AG04450 (cell line): ENCODE results near the gene GPR21. TPM values are rescaled to one million over a fixed set of nuclear protein-coding genes. Genes with fewer than 3 reads are reported as not detected.

Experiments used
- CTCF ChIA-PET: fragments of 300-600, 350-600 bp; formaldehyde crosslinking; extraction: SDS; loops from one replicate; lab custom pipeline; 2022; ENCODE audit warnings: antibody characterized with exemption, inconsistent platforms; lab: Charles Lee
- POLR2A ChIA-PET: fragments of 350-600 bp; formaldehyde crosslinking; extraction: SDS; loops from one replicate; lab custom pipeline; 2021; ENCODE audit warnings: antibody characterized with exemption, inconsistent platforms; lab: Yijun Ruan, JAX
- DNase-seq: peaks from one replicate; pipeline ENCODE4 v3.0.0-alpha.2; 2011; ENCODE audit warnings: low read depth, low spot score
- H3K27ac ChIP-seq: one replicate; pipeline ENCODE4 v1.5.1; 2012; ENCODE audit warnings: low read depth, low read length, control low read depth
- H3K27me3 ChIP-seq: one replicate; pipeline ENCODE4 v1.6.0; 2012; ENCODE audit warnings: low read length; ENCODE audit not compliant: control insufficient read depth, insufficient read depth
- H3K4me3 ChIP-seq: 2 replicates; pipeline ENCODE4 v1.5.1; 2011; ENCODE audit warnings: mild to moderate bottlenecking, low read depth, low read length, control low read depth
- H3K9me3 ChIP-seq: 2 replicates; pipeline ENCODE4 v1.5.1; 2012; ENCODE audit warnings: low read length; ENCODE audit not compliant: control insufficient read depth, insufficient read depth
- CTCF ChIP-seq: IDR thresholded peaks from 2 replicates; pipeline ENCODE4 v1.5.1; 2011; ENCODE audit warnings: low read depth, low read length, control low read depth, inconsistent platforms
- polyA plus RNA-seq: library from polyadenylated mRNA; depleted of rRNA; stranded (reverse); fragments of >200 nt; gene quantifications from 2 replicates; pipeline ENCODE4 v1.2.3, GENCODE V29; 2011

Gene GPR21
- polyA plus RNA-seq, 1 experiment: 0.35 TPM

DNA sequence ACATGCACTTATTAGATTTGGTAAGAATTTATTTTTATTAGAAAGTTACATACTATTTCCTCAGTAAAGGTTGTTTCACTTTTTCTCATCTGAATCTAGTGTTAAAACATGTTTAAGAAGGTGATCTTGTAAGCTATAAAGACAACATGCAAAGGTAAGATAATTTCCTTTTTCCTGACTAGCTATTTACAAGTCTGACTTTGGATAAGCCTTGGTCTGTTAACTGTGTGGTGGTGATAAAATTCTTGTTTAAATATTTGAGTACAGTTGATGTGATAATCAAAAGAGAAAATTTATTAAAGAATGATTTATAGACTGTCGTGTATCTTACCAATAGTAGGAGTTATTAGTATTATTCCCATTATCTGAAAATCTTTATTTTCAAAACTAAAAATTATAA lies 36.9 kb upstream of the GPR21 start:
- H3K27ac ChIP-seq: no peak overlapping the region
- H3K4me3 ChIP-seq: no peak overlapping the region
- H3K27me3 ChIP-seq: no peaks in the 10 kb centered on the region
- no peaks in the 10 kb centered on the region for H3K9me3 ChIP-seq
- ChIA-PET CTCF (interaction anchor here (2.1 kb wide), 1 partner anchor 229 kb away, joined by 5 read pairs; no protein-coding TSS in a partner anchor), POLR2A (no interaction called here)
- DNase-seq: no peak
- no peak for TF ChIP-seq CTCF

- ChIA-PET POLR2A (no interaction called here), CTCF (interaction anchor here (2.1 kb wide), 1 partner anchor 227 kb away, joined by 5 read pairs; no protein-coding TSS in a partner anchor)
- DNase-seq: no peak
- no peak overlapping the region for H3K4me3 ChIP-seq
- no peaks in the 10 kb centered on the region for H3K27me3 ChIP-seq
- no peak for TF ChIP-seq CTCF
- no peaks in the 10 kb centered on the region for H3K9me3 ChIP-seq
- no peak overlapping the region for H3K27ac ChIP-seq
These were observed 35.0 kb upstream of the GPR21 start for GRCh38 chr9:122998448-122998847.

DNA sequence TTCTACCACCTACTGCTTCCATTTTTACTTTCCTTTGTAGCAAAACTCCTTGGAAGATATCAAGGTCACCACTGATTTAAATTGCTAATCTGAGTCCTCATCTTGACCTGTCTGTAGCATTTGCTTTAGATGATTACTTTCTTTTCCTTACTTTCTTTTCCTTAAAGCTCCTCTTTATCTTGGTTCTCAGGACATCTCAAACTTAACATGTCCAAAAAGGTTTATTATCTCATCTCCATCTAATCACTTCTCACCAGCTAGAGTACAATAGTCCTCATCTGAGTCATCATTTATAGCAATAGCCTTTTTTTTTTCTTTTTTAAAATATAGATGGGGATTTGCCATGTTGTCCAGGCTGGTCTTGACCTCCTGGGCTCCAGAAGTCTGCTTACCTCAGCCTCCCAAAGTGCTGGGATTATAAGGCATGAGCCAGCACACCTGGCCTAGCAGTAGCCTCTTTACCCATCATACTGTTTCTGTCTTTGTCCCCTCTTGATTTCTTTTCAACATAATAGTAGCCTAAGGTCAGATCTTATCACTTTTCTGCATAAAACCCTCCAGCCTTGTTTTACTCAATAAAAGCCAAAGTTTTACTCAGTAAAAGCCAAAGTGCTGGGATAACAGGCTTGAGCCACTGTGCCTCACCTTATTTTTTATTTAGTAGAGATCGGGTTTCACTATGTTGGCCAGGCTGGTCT lies 32.9 kb upstream of the GPR21 start:
- CTCF ChIA-PET: no interaction called here
- no peak overlapping the region for H3K27ac ChIP-seq
- no peaks in the 10 kb centered on the region for H3K27me3 ChIP-seq
- H3K9me3 ChIP-seq: no peaks in the 10 kb centered on the region
- POLR2A ChIA-PET: no interaction called here
- no peak for DNase-seq
- TF ChIP-seq CTCF: no peak
- H3K4me3 ChIP-seq: no peak overlapping the region

- Histone ChIP-seq H3K27ac (peak overlapping the region; percentile 42), H3K4me3 (no peak overlapping the region), H3K27me3 (no peaks in the 10 kb centered on the region), H3K9me3 (no peaks in the 10 kb centered on the region)
- ChIA-PET CTCF (interaction anchor here (1.5 kb wide), 1 partner anchor 12 kb away, joined by 4 read pairs; no protein-coding TSS in a partner anchor), POLR2A (no interaction called here)
- DNase-seq: no peak
- TF ChIP-seq CTCF: no peak
These were observed 30.7 kb upstream of the GPR21 start for GRCh38 chr9:123002754-123003153.

DNA sequence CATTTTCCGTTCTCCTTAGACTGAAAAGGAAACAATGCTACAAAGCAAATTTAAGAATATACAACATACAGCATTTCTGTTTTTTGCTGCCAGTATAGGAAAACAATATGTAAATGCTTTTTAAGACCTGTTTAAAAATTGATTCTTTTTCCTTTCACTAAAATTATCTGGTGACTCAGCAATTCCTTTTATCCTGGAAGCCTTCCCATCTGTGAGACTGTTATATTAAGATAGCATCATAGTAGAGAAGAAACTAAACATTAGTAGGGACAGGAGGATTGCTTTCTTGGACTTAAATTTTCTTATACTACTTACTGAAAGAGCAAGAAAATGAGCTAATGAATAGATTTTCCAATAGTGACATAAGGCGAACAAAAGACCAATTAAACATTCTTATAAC lies 30.0 kb upstream of the GPR21 start:
- H3K4me3 ChIP-seq: no peak overlapping the region

More for the DNA sequence above, 30.0 kb upstream of the GPR21 start:
- Histone ChIP-seq H3K27ac (no peak overlapping the region), H3K27me3 (no peaks in the 10 kb centered on the region), H3K9me3 (no peaks in the 10 kb centered on the region)
- TF ChIP-seq CTCF: no peak
- ChIA-PET CTCF (interaction anchor here (2.1 kb wide), 1 partner anchor 13 kb away, joined by 9 read pairs; no protein-coding TSS in a partner anchor), POLR2A (no interaction called here)
- peak; percentile 6 for DNase-seq
